KMS-11 (cell line): ENCODE results near the gene CDH26.

Experiments
- H2AFZ ChIP-seq: fragments of 200-600 bp; sonication (generic); 2 replicates; pipeline ENCODE4 v1.6.1; 2016; ENCODE audit warnings: antibody characterized with exemption, mixed run types, low read depth
- H3K27ac ChIP-seq: fragments of 200-600 bp; sonication (generic); 2 replicates; pipeline ENCODE4 v1.6.1; 2016; ENCODE audit warnings: mild to moderate bottlenecking, mixed run types
- H3K27me3 ChIP-seq: fragments of 200-600 bp; sonication (generic); 2 replicates; pipeline ENCODE4 v1.6.1; 2017; ENCODE audit warnings: mild to moderate bottlenecking, low read depth, mixed run types, moderate library complexity; ENCODE audit not compliant: insufficient read depth
- H3K36me3 ChIP-seq: fragments of 200-600 bp; sonication (generic); 2 replicates; pipeline ENCODE4 v1.6.1; 2017; ENCODE audit warnings: mild to moderate bottlenecking, mixed run types; ENCODE audit not compliant: insufficient read depth
- H3K4me1 ChIP-seq: fragments of 200-600 bp; sonication (generic); 2 replicates; pipeline ENCODE4 v1.6.1; 2016; ENCODE audit warnings: mild to moderate bottlenecking, low read depth, mixed run types; ENCODE audit not compliant: poor library complexity, severe bottlenecking
- H3K4me2 ChIP-seq: fragments of 200-600 bp; sonication (generic); 2 replicates; pipeline ENCODE4 v1.7.0; 2016; ENCODE audit warnings: mild to moderate bottlenecking, mixed run types
- H3K4me3 ChIP-seq: fragments of 200-600 bp; sonication (generic); IDR thresholded peaks from 2 replicates; pipeline ENCODE4 v1.6.1; 2017; ENCODE audit warnings: low read depth, low read length, mixed read lengths; ENCODE audit not compliant: insufficient read depth
- H3K79me2 ChIP-seq: fragments of 200-600 bp; sonication (generic); 2 replicates; pipeline ENCODE4 v1.6.1; 2016; ENCODE audit warnings: low read depth, mixed run types; ENCODE audit not compliant: insufficient read depth
- H3K9ac ChIP-seq: fragments of 200-600 bp; sonication (generic); 2 replicates; pipeline ENCODE4 v1.6.1; 2016; ENCODE audit warnings: mild to moderate bottlenecking, mixed run types
- H4K20me1 ChIP-seq: fragments of 200-600 bp; sonication (generic); 2 replicates; pipeline ENCODE4 v1.6.1; 2016; ENCODE audit warnings: mild to moderate bottlenecking, mixed run types; ENCODE audit not compliant: insufficient read depth
- CTCF ChIP-seq: fragments of 200-600 bp; sonication (generic); conservative IDR thresholded peaks from 2 replicates; pipeline ENCODE4 v1.6.1; 2017; ENCODE audit warnings: low read depth, mild to moderate bottlenecking, antibody characterized with exemption, low read length, moderate library complexity, mixed read lengths

Gene CDH26

GRCh38 chr20:60003776-60004175, 45.6 kb downstream of the CDH26 start:
- Histone ChIP-seq H2AFZ (no peak overlapping the region), H3K27ac (no peak overlapping the region), H3K4me1 (no peaks in the 10 kb centered on the region), H3K9ac (no peak overlapping the region), H3K27me3 (no peaks in the 10 kb centered on the region), H4K20me1 (no peaks in the 10 kb centered on the region), H3K4me3 (no peak overlapping the region), H3K4me2 (no peak overlapping the region), H3K79me2 (no peaks in the 10 kb centered on the region), H3K36me3 (no peaks in the 10 kb centered on the region)
- no peak for TF ChIP-seq CTCF

DNA sequence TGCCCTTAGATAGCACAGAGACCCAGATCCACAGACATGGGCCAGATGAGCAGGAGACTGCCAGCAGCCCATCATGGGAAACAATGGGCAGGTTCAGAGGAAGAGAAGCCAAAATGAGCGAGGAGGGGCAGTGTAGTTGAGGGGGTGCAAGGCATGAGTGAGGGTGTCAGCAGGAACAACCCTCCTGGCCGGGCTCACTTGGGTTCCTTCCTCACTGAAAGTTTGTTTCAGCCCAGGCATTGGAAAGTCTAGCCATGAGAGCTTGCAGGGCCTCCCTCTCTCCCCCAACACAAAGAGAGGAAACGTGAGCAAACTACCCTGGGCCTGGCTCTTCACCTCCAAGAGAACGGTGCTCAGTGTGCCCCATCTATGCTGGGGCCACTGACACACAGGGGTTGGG, 48.0 kb downstream of the CDH26 start:
- H3K79me2 ChIP-seq = no peaks in the 10 kb centered on the region
- no peak overlapping the region for H3K9ac ChIP-seq
- no peak overlapping the region for H3K4me3 ChIP-seq
- no peak overlapping the region for H3K27ac ChIP-seq
- H3K4me1 ChIP-seq = no peaks in the 10 kb centered on the region
- H2AFZ ChIP-seq = no peak overlapping the region
- H3K36me3 ChIP-seq = no peaks in the 10 kb centered on the region
- TF ChIP-seq CTCF = no peak
- no peaks in the 10 kb centered on the region for H3K27me3 ChIP-seq
- no peaks in the 10 kb centered on the region for H4K20me1 ChIP-seq
- no peak overlapping the region for H3K4me2 ChIP-seq

DNA sequence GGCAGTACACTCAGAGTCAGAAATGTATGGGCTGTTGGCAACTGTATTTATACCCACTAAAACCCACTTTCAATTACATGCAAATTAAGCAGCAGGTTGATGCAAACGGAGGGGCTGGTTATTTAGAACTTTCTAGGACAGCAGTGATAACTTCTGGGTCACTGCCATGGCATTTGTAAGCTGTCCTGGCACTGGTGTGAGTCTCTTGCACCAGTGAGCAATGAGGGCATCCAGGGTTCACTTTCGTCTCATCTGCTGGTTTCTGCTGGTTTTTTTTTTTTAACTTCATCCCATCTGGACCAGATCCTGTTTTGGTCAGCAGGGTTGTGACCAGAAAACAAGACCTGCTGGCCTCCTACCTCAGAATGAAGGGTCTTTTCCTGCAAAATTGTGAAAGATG, 49.2 kb downstream of the CDH26 start:
- TF ChIP-seq CTCF = no peak
- Histone ChIP-seq H3K4me3 (no peak overlapping the region), H3K27me3 (no peaks in the 10 kb centered on the region), H3K9ac (no peak overlapping the region), H3K4me2 (no peak overlapping the region), H3K27ac (no peak overlapping the region), H3K4me1 (no peaks in the 10 kb centered on the region), H2AFZ (no peak overlapping the region), H4K20me1 (no peaks in the 10 kb centered on the region), H3K36me3 (no peaks in the 10 kb centered on the region), H3K79me2 (no peaks in the 10 kb centered on the region)

DNA sequence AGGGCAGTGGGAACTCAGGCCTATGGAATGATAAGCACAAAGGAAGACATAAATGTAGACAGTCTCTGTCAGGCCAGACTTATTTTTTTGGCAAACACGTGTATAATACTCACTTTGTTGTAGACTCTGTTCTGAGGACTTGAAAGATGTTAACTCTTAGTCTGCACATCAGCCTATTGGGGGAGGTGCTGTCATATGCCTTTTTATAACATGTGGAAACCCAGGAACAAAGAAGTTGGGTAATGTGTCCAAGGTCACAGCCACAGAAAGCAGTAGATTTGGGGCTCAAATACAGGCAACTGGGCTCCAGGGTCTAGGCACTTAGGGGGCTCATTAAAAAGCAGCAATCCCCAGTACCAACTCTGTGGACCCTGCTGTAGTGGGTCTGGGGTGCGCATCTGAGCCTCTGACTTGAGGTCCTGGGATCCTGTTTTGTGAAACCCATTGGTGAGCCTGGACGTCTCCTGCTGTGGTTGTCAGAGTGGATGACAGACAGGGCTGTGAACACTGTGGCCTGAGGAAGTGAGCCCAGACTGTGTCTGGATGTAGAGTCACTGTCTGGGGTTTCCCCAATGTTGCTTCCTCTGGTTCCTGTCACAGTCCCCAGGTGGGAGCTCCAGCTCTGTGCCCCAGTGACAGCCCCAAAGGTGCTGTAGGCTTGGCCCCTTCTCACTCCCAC, 50.0 kb downstream of the CDH26 start:
- Histone ChIP-seq H2AFZ (no peak overlapping the region), H3K4me1 (no peaks in the 10 kb centered on the region), H3K4me3 (no peak overlapping the region), H3K27ac (no peak overlapping the region), H3K4me2 (no peak overlapping the region), H3K9ac (no peak overlapping the region), H3K36me3 (no peaks in the 10 kb centered on the region), H4K20me1 (no peaks in the 10 kb centered on the region), H3K27me3 (no peaks in the 10 kb centered on the region), H3K79me2 (no peaks in the 10 kb centered on the region)
- TF ChIP-seq CTCF = no peak
